Hepatocyte (in vitro differentiated cells): Measurements from ENCODE around the gene ZFP62. TPM values are rescaled to one million over a fixed set of nuclear protein-coding genes. Genes with fewer than 3 reads are reported as not detected.

Experiments used
- DNase-seq: peaks from one replicate; pipeline ENCODE4 v3.0.0-alpha.2; 2016; ENCODE audit warnings: low spot score
- H2AFZ ChIP-seq: fragments of 200-600 bp; sonication (generic); 2 replicates; pipeline ENCODE4 v1.6.0; 2016; ENCODE audit warnings: antibody characterized with exemption, mild to moderate bottlenecking
- H3K27ac ChIP-seq: fragments of 200-600 bp; sonication (generic); 2 replicates; pipeline ENCODE4 v1.5.1; 2016; ENCODE audit warnings: mild to moderate bottlenecking
- H3K27me3 ChIP-seq: fragments of 200-600 bp; sonication (generic); 2 replicates; pipeline ENCODE4 v1.6.1; 2016
- H3K36me3 ChIP-seq: fragments of 200-600 bp; sonication (generic); replicated peaks from 2 replicates; pipeline ENCODE4 v1.5.1; 2016; ENCODE audit warnings: low read depth; ENCODE audit not compliant: insufficient read depth
- H3K4me1 ChIP-seq: fragments of 200-600 bp; sonication (generic); 2 replicates; pipeline ENCODE4 v1.5.1; 2016; ENCODE audit warnings: mild to moderate bottlenecking, moderate library complexity; ENCODE audit not compliant: insufficient read depth
- H3K4me2 ChIP-seq: fragments of 200-600 bp; sonication (generic); 2 replicates; pipeline ENCODE4 v1.6.0; 2016
- H3K4me3 ChIP-seq: fragments of 200-600 bp; sonication (generic); 2 replicates; pipeline ENCODE4 v1.5.1; 2016; ENCODE audit warnings: mild to moderate bottlenecking
- H3K79me2 ChIP-seq: fragments of 200-600 bp; sonication (generic); 2 replicates; pipeline ENCODE4 v1.6.0; 2017; ENCODE audit warnings: mild to moderate bottlenecking
- H3K9me2 ChIP-seq: fragments of 200-600 bp; sonication (generic); replicated peaks from 2 replicates; pipeline ENCODE4 v1.6.0; 2017; ENCODE audit warnings: mild to moderate bottlenecking; ENCODE audit not compliant: insufficient read depth
- H3K9me3 ChIP-seq: fragments of 200-600 bp; sonication (generic); 2 replicates; pipeline ENCODE4 v1.5.1; 2016; ENCODE audit warnings: low read depth, mild to moderate bottlenecking
- H4K20me1 ChIP-seq: fragments of 200-600 bp; sonication (generic); 2 replicates; pipeline ENCODE4 v1.6.0; 2016; ENCODE audit warnings: mild to moderate bottlenecking; ENCODE audit not compliant: insufficient read depth, poor library complexity, severe bottlenecking
- EZH2 ChIP-seq: fragments of 200-600 bp; sonication (generic); IDR thresholded peaks from 2 replicates; pipeline ENCODE4 v1.6.1; 2016; ENCODE audit warnings: antibody characterized with exemption, mild to moderate bottlenecking, borderline replicate concordance
- EZH2phosphoT487 ChIP-seq: fragments of 200-600 bp; sonication (generic); IDR thresholded peaks from one replicate; pipeline ENCODE4 v1.6.1; 2018; ENCODE audit warnings: antibody characterized with exemption, mild to moderate bottlenecking, low read depth, moderate library complexity; ENCODE audit not compliant: unreplicated experiment, severe bottlenecking
- WGBS: methylation state at CpG from one replicate; pipeline ENCODE4 v1.1.6; 2016; ENCODE audit warnings: low lambda C conversion rate; ENCODE audit errors: missing lambda C conversion rate; 5-methylcytosine and 5-hydroxymethylcytosine counted together
- polyA plus RNA-seq: library from polyadenylated mRNA; unstranded; fragments of >200 nt; fragmentation: Nextera tagmentation; extraction: Ambion mirVana; gene quantifications from 2 replicates; pipeline ENCODE4 v1.2.1, GENCODE V29; 2016
- total RNA-seq: library from RNA; depleted of rRNA; stranded (reverse); fragments of >200 nt; gene quantifications from 2 replicates; pipeline ENCODE4 v1.2.3, GENCODE V29; 2014
- TF ChIP-seq, protein P1 (sequence below): fragments of 200-600 bp; sonication (generic); IDR thresholded peaks from 2 replicates; pipeline ENCODE4 v1.5.1; 2016; ENCODE audit warnings: antibody characterized with exemption, mild to moderate bottlenecking; ENCODE audit not compliant: poor library complexity

Gene ZFP62
- total and polyA plus RNA-seq, 2 experiments from 2014 or later: 13.5 to 31.7 TPM

DNA sequence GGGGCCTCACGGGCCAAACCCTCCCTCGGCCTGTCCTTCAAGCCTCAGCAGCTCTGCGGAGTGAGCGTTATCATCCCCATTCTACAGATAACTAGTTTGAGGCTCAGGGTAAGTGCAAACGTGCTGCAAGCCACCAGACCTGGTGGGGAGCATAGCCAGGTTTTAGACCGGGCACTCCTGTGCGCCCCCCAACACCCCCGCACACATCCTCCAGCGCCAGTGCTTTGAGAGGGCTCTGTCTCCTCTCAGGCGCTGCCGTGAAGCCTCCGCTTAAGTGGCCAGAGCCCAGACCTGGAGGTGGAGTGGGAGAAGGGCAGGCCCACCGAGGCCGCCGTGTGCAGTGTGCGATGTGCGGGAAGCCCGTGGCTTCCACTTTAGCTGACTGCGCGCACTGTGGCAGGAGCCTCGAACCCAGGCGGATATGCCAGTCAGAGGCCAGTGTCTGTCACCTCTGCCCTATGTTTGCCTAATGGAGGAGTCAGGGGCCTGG is 56.9 kb downstream of the ZFP62 start:
- Histone ChIP-seq H3K27ac (peak overlapping the region; percentile 100), H3K4me1 (peaks cover 80% of the 10 kb centered on the region), H3K9me2 (no peaks in the 10 kb centered on the region), H3K9me3 (no peaks in the 10 kb centered on the region), H3K4me2 (peak overlapping the region; percentile 99), H3K36me3 (no peaks in the 10 kb centered on the region), H3K4me3 (no peak overlapping the region), H4K20me1 (peaks cover 29% of the 10 kb centered on the region), H2AFZ (no peak overlapping the region), H3K27me3 (no peaks in the 10 kb centered on the region), H3K79me2 (peaks cover 92% of the 10 kb centered on the region)
- 96% methylated on average over 22 of the region's 22 CpGs for WGBS
- DNase-seq: no peak
- TF ChIP-seq EZH2phosphoT487: no peak
- TF ChIP-seq EZH2: no peak
- TF ChIP-seq, protein P1, sequence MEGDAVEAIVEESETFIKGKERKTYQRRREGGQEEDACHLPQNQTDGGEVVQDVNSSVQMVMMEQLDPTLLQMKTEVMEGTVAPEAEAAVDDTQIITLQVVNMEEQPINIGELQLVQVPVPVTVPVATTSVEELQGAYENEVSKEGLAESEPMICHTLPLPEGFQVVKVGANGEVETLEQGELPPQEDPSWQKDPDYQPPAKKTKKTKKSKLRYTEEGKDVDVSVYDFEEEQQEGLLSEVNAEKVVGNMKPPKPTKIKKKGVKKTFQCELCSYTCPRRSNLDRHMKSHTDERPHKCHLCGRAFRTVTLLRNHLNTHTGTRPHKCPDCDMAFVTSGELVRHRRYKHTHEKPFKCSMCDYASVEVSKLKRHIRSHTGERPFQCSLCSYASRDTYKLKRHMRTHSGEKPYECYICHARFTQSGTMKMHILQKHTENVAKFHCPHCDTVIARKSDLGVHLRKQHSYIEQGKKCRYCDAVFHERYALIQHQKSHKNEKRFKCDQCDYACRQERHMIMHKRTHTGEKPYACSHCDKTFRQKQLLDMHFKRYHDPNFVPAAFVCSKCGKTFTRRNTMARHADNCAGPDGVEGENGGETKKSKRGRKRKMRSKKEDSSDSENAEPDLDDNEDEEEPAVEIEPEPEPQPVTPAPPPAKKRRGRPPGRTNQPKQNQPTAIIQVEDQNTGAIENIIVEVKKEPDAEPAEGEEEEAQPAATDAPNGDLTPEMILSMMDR: no peak

- Histone ChIP-seq H2AFZ (peak overlapping the region; percentile 49), H3K79me2 (peaks cover 92% of the 10 kb centered on the region), H3K36me3 (no peaks in the 10 kb centered on the region), H3K9me3 (no peaks in the 10 kb centered on the region), H3K27ac (peak overlapping the region; percentile 100), H3K4me3 (peak overlapping the region; percentile 54), H3K4me2 (peak overlapping the region; percentile 99), H4K20me1 (peaks cover 37% of the 10 kb centered on the region), H3K4me1 (peaks cover 77% of the 10 kb centered on the region), H3K27me3 (no peaks in the 10 kb centered on the region), H3K9me2 (no peaks in the 10 kb centered on the region)
- 61% methylated on average over 39 of the region's 41 CpGs for WGBS
- TF ChIP-seq, protein P1: peak; percentile 11
- no peak for TF ChIP-seq EZH2
- TF ChIP-seq EZH2phosphoT487: no peak
- peak; percentile 58 for DNase-seq
Measured at GRCh38 chr5:180803181-180804128, 57.6 kb downstream of the ZFP62 start.

- Histone ChIP-seq H3K27ac (peak within 1 kb of the TSS; percentile 100), H3K4me3 (peak within 1 kb of the TSS; percentile 90), H3K36me3 (no peaks in the 10 kb centered on the region), H3K79me2 (peaks cover 92% of the 10 kb centered on the region), H2AFZ (peak within 1 kb of the TSS; percentile 87), H4K20me1 (peaks cover 46% of the 10 kb centered on the region), H3K27me3 (no peaks in the 10 kb centered on the region), H3K9me2 (no peaks in the 10 kb centered on the region), H3K4me2 (peak within 1 kb of the TSS; percentile 99), H3K9me3 (no peaks in the 10 kb centered on the region), H3K4me1 (peaks cover 68% of the 10 kb centered on the region)
- 2% methylated on average over 57 of the region's 87 CpGs for WGBS
- TF ChIP-seq EZH2 (no peak), EZH2phosphoT487 (no peak)
- TF ChIP-seq, protein P1: no peak
- peak; percentile 93 for DNase-seq
Measured at GRCh38 chr5:180802325-180803180, 58.5 kb downstream of the ZFP62 start, which contains the start of gene MGAT1. Gene MGAT1, minus strand, starts transcription at chr5:180802806. Its CDS starts 9,835 bp downstream, at chr5:180792971.
